GM19468 (cell line): ENCODE results near the gene GLYAT.
"Not testable (repeated sequence)": the region's sequence is repeated elsewhere in the genome, so short reads cannot be mapped to it uniquely, and the experiment has no call there.

Experiments used
- ATAC-seq: cut with Tn5 transposase; IDR thresholded peaks from one replicate; pipeline ENCODE4 v1.9.1; 2021; ENCODE audit warnings: mild to moderate bottlenecking, moderate library complexity, moderate number of reproducible peaks; ENCODE audit not compliant: unreplicated experiment; ENCODE audit errors: extremely low read depth

GLYAT gene

GRCh38 chr11:58744988-58745704 is 13.4 kb upstream of the GLYAT start:
- no peak for ATAC-seq

GRCh38 chr11:58742981-58743880 is 11.5 kb upstream of the GLYAT start:
- no peak for ATAC-seq

GRCh38 chr11:58742140-58742539 is 10.4 kb upstream of the GLYAT start:
- ATAC-seq, result no peak

- ATAC-seq, result no peak
These were observed 9.4 kb upstream of the GLYAT start for GRCh38 chr11:58741127-58741526.

- ATAC-seq, result no peak
These were observed 8.7 kb upstream of the GLYAT start for GRCh38 chr11:58740447-58740846.

- no peak for ATAC-seq
These were observed 8.1 kb upstream of the GLYAT start for GRCh38 chr11:58739725-58740430.

- no peak for ATAC-seq
These were observed 3.1 kb upstream of the GLYAT start for GRCh38 chr11:58734681-58735490.

GRCh38 chr11:58730507-58731089 is 1.1 kb downstream of the GLYAT start:
- no peak for ATAC-seq

- no peak for ATAC-seq
These were observed 4.3 kb downstream of the GLYAT start for GRCh38 chr11:58727415-58727797.

GRCh38 chr11:58726737-58727414 is 4.9 kb downstream of the GLYAT start:
- no peak for ATAC-seq

GRCh38 chr11:58719406-58720117 is 12.2 kb downstream of the GLYAT start:
- ATAC-seq, result no peak

GRCh38 chr11:58712531-58712930 is 19.2 kb downstream of the GLYAT start:
- ATAC-seq, result no peak

- no peak for ATAC-seq
These were observed 19.9 kb downstream of the GLYAT start for GRCh38 chr11:58711832-58712231.

- no peak for ATAC-seq
These were observed 24.0 kb downstream of the GLYAT start for GRCh38 chr11:58707767-58708166.

- ATAC-seq, result not testable (repeated sequence)
These were observed 34.9 kb downstream of the GLYAT start for GRCh38 chr11:58696825-58697224.

GRCh38 chr11:58693026-58693425 is 38.7 kb downstream of the GLYAT start:
- no peak for ATAC-seq

GRCh38 chr11:58691675-58692074 is 40.1 kb downstream of the GLYAT start:
- ATAC-seq, result no peak

GRCh38 chr11:58688789-58689503 is 42.8 kb downstream of the GLYAT start:
- no peak for ATAC-seq
